ENCODE results near the gene HRCT1.
"Not testable (repeated sequence)": the region's sequence is repeated elsewhere in the genome, so short reads cannot be mapped to it uniquely, and the experiment has no call there.

The HRCT1 gene

DNA sequence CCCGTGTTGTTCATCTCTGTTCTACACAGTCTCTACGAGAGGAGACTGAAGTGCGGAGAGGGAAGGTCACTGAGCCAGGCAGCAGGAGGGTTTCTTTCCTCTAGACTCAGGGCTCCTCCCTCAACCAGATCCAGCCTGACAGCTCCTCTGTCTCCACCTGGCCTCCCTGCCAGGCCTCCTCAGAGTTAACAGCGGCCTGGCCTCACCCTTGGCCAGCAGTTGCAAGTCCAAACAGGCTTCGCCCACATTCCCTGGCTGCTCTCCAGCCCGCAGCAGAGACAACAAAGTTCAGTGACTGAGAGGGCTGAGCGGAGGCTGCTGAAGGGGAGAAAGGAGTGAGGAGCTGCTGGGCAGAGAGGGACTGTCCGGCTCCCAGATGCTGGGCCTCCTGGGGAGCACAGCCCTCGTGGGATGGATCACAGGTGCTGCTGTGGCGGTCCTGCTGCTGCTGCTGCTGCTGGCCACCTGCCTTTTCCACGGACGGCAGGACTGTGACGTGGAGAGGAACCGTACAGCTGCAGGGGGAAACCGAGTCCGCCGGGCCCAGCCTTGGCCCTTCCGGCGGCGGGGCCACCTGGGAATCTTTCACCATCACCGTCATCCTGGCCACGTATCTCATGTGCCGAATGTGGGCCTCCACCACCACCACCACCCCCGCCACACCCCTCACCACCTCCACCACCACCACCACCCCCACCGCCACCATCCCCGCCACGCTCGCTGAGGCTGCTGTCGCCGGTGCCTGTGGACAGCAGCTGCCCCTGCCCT, at the start of gene HRCT1:
Gene HRCT1 (plus strand): TSS at position 291 of the 768 bp plus-strand sequence. CDS start 86 bp downstream, at position 377.
- no peak for DNase-seq

DNA sequence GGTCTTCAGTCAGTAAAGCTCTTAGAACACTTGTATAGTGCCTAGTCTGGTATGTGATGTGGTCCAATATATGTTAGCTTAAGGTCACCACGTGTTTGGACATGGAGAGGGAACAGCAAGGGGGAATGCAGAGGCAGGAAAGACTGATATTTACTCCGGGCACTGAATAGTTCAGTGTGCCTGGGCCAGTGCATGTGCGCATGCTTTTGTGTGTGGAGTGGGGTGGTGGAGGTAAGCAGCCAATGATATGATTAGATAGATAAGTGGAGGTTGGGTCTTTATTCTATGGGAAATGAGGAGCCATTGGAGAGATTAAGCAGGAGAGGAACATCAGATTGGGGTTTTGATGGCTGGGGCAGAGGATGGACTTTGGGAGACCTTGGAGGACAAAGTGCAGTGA, 49.8 kb upstream of the HRCT1 start:
- DNase-seq = no peak

DNA sequence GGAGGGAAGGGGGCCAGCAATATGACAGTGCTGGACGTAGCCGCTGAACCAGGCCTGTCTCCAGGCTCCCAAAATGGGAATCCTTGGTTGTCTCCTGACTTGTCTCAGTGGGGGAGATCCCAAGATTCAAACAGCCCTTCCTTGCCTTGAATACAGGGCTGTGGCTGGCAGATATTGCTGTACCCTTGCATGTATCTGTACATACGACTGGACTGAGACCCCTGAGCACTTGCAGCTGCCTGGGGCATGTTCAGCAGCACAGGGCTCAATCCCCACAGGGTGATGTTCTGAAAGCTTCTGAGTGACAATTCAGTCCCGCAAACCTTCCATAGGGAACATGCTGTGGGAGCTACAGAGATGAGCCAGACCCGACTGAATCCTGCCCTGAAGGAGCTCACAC, 49.1 kb upstream of the HRCT1 start:
- no peak for DNase-seq

DNA sequence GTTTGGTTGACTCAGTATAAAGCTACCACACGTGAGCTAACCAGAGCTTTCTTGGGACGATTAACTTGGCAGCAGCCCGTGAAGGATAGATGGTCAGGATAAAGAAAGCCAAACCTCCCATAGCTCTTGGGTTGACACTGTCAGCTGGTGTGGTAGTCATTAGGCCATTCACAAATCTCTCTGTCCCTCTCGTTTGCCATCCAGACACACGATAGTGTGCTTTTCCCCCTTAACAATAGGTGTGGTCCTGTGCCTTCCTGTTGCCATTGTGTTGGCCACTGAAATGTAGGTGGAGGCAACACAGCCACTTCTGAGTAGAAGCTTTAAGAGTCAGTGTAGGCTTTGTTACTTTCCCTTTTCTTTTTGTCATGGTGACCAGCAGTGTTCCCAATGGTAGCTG, 47.5 kb upstream of the HRCT1 start:
- DNase-seq = no peak

GRCh38 chr9:35859310-35859989, 46.6 kb upstream of the HRCT1 start:
- DNase-seq = no peak

- DNase-seq = no peak
Measured at GRCh38 chr9:35859990-35860339, 46.0 kb upstream of the HRCT1 start.

DNA sequence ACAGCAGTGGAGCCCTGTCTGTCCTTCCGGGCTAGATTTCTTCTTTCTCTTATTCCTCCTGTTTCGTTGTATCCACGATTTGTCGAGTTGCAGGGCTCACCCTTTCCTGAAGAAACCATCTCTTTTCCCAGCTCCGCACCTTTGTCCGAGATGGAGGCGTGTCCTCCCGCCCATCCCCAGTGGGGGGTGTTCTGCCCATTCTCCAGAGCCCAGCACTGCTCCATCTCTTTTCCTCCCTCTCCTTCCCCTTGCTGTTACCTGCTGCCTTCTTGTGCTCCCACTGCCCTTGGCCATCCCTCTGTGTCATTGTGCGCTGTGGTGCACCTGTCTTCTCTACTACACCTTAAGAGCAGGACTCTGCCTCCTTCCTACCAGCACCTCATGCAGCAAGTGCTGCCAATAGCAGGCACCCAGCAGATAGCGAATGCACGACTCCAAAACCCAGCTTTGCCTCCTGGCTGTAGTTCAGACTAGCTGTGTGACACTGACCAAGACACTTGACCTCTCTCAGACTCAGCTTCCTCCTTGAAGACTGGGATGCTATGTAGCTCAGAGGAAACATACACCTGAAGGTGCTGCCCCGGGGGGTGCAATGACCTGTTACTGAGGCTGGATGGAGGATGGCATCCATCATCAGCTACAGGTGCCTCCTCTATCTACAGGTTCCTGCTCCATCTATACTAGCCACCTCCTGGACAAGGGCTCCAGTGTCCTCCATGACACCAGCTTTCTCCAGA, 44.7 kb upstream of the HRCT1 start:
- no peak for DNase-seq

- no peak for DNase-seq
Measured at GRCh38 chr9:35862328-35862727, 43.7 kb upstream of the HRCT1 start.

DNA sequence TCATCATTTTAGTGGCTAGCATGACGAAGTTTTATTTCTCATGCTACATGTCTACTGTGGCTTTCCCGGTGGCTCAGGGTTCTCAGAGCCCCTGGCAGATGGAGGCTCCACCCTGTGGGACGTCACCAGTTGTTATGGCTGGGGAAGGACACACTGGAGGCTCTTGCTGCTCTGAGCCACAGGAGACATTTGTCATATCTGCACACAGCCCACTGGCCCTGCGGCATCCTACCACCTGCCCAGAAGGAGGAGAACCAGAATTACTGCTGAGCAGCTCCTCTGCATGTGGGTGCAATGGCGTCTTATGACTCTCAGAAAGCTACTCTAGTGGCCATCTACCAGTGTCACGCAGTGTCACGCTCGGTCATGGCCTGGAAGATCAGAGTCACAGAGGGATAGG, 42.4 kb upstream of the HRCT1 start:
- no peak for DNase-seq

- DNase-seq = no peak
Measured at GRCh38 chr9:35864695-35865255, 41.2 kb upstream of the HRCT1 start.

DNA sequence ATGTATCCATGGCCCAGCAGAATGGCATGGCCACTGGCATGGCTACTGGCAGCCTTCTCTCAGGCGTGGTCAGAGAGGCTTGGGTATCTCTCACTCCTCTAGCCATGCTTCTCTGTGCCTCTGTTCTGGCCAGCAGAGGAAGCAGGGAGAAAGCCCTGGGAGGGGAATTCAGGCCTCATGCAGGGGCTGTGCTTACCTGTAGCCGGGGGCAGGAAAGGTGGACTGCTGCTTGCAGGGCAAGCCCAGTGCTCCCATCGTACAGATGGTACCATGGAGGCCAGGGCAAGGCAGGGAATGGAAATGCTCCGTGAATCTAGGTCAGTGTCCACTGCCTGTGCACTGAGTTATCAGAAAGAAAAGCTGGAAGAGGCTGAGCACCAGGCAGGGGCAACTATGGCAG, 38.5 kb upstream of the HRCT1 start:
- DNase-seq = no peak

DNA sequence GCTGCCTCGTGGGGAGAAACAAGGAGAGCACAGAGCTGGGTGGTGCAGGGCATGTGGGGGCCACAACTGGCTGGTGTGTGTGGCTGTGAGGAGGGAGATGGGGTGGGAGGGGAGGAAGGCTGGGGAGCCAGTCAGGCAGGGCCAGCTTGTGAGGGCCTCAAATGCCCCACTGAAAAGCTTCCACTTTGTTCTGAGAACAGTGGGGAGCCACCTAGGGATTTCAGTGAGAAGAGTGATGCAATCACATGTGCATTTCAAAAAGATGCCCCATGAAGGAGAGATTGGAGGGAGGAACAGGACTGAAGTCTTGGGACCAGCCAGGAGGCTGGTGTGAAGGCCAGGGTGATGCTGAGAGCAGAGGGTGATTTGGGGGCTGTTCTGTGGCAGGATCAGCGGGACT, 37.1 kb upstream of the HRCT1 start:
- no peak for DNase-seq

DNA sequence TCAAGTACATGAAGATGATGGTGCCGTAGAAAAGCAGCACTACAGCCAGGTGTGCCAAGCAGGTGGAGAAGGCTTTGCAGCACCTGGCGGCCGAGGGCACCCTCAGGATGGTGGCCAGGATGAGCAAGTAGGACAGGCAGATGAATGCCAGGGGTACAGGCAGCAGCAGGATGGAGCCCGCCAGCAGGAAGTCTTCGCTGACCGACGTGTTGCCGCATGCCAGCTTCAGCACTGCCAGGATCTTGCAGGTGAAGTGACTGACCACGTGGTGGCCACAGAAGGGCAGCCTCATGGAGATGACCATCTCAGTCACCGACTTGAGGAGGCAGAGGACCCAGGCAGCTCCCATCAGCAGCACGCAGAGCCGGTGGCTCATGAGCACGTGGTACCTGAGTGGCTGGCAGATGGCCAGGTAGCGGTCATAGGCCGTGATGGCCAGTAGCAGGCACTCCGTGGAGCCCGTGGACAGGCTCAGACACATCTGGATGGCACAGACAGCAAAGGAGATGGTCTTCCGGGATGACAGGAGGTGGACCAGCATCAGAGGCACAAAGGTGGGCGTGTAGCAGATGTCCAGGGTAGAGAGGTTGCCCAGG, 36.3 kb upstream of the HRCT1 start:
- DNase-seq = no peak

DNA sequence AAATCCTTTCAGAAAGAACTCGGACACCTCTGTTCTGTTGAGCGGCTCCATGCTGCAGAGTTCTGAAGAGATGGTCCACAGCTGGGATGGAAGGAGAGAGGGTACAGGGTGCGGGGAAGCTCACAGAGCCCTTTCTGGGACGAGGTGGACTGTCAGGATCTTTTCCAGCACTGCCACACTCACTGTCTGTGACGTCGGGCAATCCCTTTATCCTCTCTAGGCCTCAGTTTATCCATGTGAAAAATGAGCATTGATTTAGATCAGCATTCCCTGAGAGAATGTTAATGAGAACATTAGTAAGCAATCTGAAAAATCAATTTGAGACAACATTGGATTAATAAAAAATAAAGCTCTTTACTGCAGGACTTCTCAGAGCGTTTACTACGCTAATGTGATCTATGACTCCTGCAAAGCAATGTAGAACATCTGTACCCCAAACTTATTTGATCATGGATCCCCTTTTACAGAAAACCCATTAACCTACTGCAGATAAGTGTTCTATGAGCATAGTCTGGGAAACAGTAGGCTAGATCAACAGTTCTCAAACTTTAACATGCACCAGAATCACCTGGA, 35.6 kb upstream of the HRCT1 start, which contains the start of gene OR13J1:
Gene OR13J1 (minus strand): TSS at position 51 of the 573 bp plus-strand sequence. CDS start 0 bp downstream, at position 51.
- DNase-seq = no peak

GRCh38 chr9:35871545-35871944, 34.5 kb upstream of the HRCT1 start:
- no peak for DNase-seq

DNA sequence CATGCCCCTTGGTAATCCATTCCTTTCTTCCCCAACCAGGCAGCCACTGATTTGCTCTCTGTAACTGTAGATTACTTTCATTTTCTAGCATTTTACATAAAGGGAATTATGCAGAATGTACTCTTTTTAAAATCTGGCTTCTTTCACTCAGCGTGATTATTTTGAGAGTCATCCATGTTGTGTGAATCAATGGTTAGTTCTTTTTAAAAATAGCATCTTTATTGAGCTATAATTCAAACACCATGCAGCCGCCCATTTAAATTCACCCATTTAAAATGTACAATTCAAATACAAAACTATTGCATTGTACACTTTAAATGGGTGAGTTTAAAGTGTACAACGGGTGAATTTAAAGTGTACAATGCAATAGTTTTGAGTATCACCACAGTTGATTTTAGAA, 33.5 kb upstream of the HRCT1 start:
- no peak for DNase-seq

GRCh38 chr9:35882263-35882848, 23.6 kb upstream of the HRCT1 start:
- DNase-seq = peak; percentile 62

DNA sequence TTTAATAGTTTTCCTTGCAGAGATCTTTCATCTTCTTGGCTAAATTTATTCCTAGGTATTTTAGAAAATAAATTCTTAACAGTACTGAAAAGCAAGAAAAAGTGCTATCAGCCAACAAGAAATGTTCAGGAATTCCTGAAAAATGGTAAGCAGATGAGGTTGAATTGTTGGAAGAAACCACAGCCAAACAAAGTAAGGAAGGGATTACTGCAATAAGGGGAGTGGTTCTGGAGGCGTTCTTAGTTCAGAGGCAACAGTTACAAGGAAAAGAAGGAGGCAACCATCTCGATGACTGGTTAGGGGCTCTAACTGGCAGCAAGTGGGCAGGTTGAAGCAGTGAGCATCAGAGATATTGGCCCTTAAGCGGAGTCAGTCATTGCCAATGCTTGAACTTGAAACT, 23.0 kb upstream of the HRCT1 start:
- no peak for DNase-seq

- DNase-seq = not testable (repeated sequence)
Measured at GRCh38 chr9:35884908-35885307, 21.1 kb upstream of the HRCT1 start.

GRCh38 chr9:35891646-35892045, 14.4 kb upstream of the HRCT1 start:
- DNase-seq = peak; percentile 64

GRCh38 chr9:35892051-35892450, 14.0 kb upstream of the HRCT1 start:
- peak; percentile 28 for DNase-seq

- no peak for DNase-seq
Measured at GRCh38 chr9:35896570-35896969, 9.4 kb upstream of the HRCT1 start.

Measured in inflammatory macrophage treated with lipopolysaccharide for 4 hours (primary cell).